GM10248 (cell line): ENCODE results near the gene GATA5.

Experiments used
- CTCF ChIA-PET: fragments of 300-600 bp; sonication (Branson Sonifier 250); formaldehyde crosslinking; extraction: SDS; loops from one replicate; lab custom pipeline; 2021; ENCODE audit warnings: antibody characterized with exemption; lab: Yijun Ruan, JAX
- POLR2A ChIA-PET: fragments of 350-650 bp; sonication (Branson Sonifier 250); formaldehyde crosslinking; extraction: SDS; loops from one replicate; lab custom pipeline; 2020; ENCODE audit warnings: antibody characterized with exemption; lab: Yijun Ruan, JAX
- DNase-seq: peaks from one replicate; pipeline ENCODE4 v3.0.0; 2012; ENCODE audit errors: extremely low spot score
- CTCF ChIP-seq: IDR thresholded peaks from 2 replicates; pipeline ENCODE4 v1.5.1; 2012; ENCODE audit warnings: mild to moderate bottlenecking, low read depth; ENCODE audit errors: extremely low read depth, missing control alignments, control extremely low read depth

GATA5 gene

GRCh38 chr20:62506791-62507190, 31.0 kb upstream of the GATA5 start:
- POLR2A ChIA-PET, result no interaction called here
- TF ChIP-seq CTCF, result no peak
- DNase-seq, result no peak
- CTCF ChIA-PET, result interaction anchor here (1.3 kb wide), 1 partner anchor 11 kb away, joined by 5 read pairs; no protein-coding TSS in a partner anchor

GRCh38 chr20:62506087-62506486, 30.3 kb upstream of the GATA5 start:
- no peak for TF ChIP-seq CTCF
- ChIA-PET POLR2A (no interaction called here), CTCF (interaction anchor here (1.3 kb wide), 1 partner anchor 11 kb away, joined by 5 read pairs; no protein-coding TSS in a partner anchor)
- no peak for DNase-seq

GRCh38 chr20:62505337-62506045, 29.7 kb upstream of the GATA5 start:
- no peak for DNase-seq
- POLR2A ChIA-PET, result no interaction called here
- no peak for TF ChIP-seq CTCF
- CTCF ChIA-PET, result interaction anchor here (0.9 kb wide), 1 partner anchor 111 kb away, joined by 4 read pairs; no protein-coding TSS in a partner anchor

GRCh38 chr20:62504323-62504722, 28.5 kb upstream of the GATA5 start:
- CTCF ChIA-PET, result interaction anchor here (1.0 to 1.3 kb wide), 2 partner anchors 14 to 304 kb away, joined by 3 read pairs; no protein-coding TSS in a partner anchor
- no peak for TF ChIP-seq CTCF

GRCh38 chr20:62503401-62504178, 27.8 kb upstream of the GATA5 start:
- CTCF ChIA-PET, result interaction anchor here (1.0 to 1.7 kb wide), 3 partner anchors 15 to 305 kb away, joined by 3 to 10 read pairs (median 3); no protein-coding TSS in a partner anchor
- TF ChIP-seq CTCF, result no peak
- DNase-seq, result no peak
- POLR2A ChIA-PET, result no interaction called here

More at GRCh38 chr20:62504323-62504722, 28.5 kb upstream of the GATA5 start:
- DNase-seq, result no peak
- POLR2A ChIA-PET, result no interaction called here

- CTCF ChIA-PET, result interaction anchor here (1.3 to 1.7 kb wide), 4 partner anchors 10 to 289 kb away, joined by 3 to 10 read pairs (median 6); no protein-coding TSS in a partner anchor
- DNase-seq, result no peak
- POLR2A ChIA-PET, result no interaction called here
- no peak for TF ChIP-seq CTCF
Measured at GRCh38 chr20:62502496-62503095, 26.8 kb upstream of the GATA5 start.
